ENCODE measurements around the gene MTHFD1L.

Gene MTHFD1L

DNA sequence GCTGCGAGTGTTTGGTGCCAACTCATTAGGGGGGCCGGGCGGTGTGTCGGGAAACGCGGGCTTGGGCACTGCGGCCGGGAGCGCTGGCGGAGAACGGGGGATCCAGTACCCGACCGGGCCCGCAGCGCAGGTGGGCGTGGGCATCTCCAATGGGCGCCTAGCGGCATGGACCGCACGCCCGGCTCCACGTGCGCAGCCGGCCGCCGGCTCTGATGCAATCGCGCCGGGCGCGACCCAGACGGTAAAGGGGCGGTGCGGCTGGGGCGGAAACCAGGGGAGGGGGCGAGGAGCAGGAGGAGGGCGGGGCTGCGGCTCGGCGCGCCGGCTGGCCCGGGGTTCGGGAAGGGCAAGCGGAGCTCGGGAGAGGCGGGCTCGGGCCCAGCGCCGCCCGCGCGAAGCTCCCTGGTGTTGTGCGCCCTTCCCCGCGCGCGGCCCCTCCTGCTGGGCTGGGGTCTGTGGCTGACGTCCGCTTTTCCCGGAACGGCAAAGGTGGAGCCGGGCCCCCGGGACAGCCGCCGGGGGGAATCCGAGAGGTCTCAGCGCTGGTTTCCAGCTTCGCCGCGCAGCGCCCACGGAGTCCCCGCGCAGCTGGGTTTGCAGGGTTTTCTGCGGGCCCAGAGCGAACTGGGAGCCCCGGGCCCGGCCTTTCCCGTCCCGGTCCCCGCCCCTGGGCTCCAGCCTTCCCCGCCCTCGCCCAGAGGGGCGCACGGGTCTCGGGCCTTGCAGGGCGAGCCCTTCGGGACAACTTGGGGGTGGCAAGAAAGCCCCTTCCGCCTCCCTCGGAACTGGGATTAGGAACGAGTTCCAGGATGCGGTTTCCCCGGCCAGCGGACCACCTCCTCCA, 867 bp downstream of the MTHFD1L start:
- under 1% methylated on average over 95 of the region's 95 CpGs for WGBS
- Histone ChIP-seq H3K4me1 (ENCODE audit: insufficient read depth, low read length) (no peaks in the 10 kb centered on the region), H3K9me3 (ENCODE audit: insufficient read depth, low read depth, low read length) (no peaks in the 10 kb centered on the region), H3K36me3 (ENCODE audit: insufficient read depth, low read length) (no peaks in the 10 kb centered on the region; the same call in 1 of the 2 replicates), H3K27ac (ENCODE audit: low read depth, low read length) (peak overlapping the region; percentile 96), H3K9ac (ENCODE audit: low read depth, low read length) (peak overlapping the region; percentile 98), H3K27me3 (ENCODE audit: insufficient read depth, low read length) (no peaks in the 10 kb centered on the region), H3K4me3 (ENCODE audit: low read length) (peak overlapping the region; percentile 79)

DNA sequence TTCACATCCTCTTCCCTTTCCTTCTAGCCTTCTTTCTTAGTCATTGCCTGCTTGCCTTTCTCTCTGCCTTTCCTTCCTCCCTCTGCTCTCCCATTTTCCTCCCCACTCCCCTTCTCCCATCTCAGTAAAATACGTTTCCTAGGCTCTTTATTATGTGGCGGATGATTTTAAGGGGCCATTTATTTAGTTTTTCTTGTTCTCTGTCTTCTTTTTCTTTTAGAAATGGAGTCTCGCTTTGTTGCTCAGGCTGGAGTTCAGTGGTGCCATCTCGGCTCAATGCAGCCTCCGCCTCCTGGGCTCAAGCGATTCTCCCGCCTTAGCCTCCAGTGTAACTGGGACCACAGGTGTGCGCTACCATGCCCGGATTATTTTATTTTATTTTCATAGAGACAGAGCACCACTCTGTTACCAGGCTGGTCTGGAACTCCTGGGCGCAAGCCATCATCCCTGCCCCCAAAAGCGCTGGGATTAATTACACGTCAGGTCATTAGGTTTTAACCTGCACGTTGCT, 1.5 kb downstream of the MTHFD1L start:
- 54% methylated on average over 13 of the region's 13 CpGs for WGBS
- Histone ChIP-seq H3K27ac (ENCODE audit: low read depth, low read length) (peak overlapping the region; percentile 96), H3K9ac (ENCODE audit: low read depth, low read length) (peak overlapping the region; percentile 98), H3K36me3 (ENCODE audit: insufficient read depth, low read length) (no peaks in the 10 kb centered on the region; the same call in 1 of the 2 replicates), H3K4me3 (ENCODE audit: low read length) (peak overlapping the region; percentile 79), H3K4me1 (ENCODE audit: insufficient read depth, low read length) (no peaks in the 10 kb centered on the region), H3K9me3 (ENCODE audit: insufficient read depth, low read depth, low read length) (no peaks in the 10 kb centered on the region), H3K27me3 (ENCODE audit: insufficient read depth, low read length) (no peaks in the 10 kb centered on the region)

DNA sequence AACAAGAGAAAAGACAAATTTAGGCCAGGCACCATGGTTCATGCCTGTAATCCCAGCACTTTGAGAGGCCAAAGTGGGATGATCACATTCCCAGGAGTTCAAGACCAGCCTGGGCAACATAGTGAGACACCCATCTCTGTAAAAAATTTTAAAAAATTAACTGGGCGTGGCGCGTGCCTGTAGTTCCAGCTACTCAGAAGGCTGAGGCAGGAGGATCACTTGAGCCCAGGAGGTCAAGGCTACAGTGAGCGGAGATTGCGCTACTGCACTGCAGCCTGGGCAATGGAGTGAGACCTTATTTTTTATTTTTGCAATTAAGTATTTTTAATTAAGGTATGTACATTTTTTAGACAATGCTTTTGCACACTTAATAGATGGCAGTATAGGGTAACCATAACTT, 3.3 kb downstream of the MTHFD1L start:
- no peaks in the 10 kb centered on the region for H3K4me1 ChIP-seq (ENCODE audit: insufficient read depth, low read length)
- no peaks in the 10 kb centered on the region for H3K9me3 ChIP-seq (ENCODE audit: insufficient read depth, low read depth, low read length)
- H3K36me3 ChIP-seq (ENCODE audit: insufficient read depth, low read length) = peaks cover 4% of the 10 kb centered on the region; the same call in 1 of the 2 replicates
- 98% methylated on average over 5 of the region's 5 CpGs for WGBS
- H3K4me3 ChIP-seq (ENCODE audit: low read length) = no peak overlapping the region
- no peak overlapping the region for H3K27ac ChIP-seq (ENCODE audit: low read depth, low read length)
- H3K27me3 ChIP-seq (ENCODE audit: insufficient read depth, low read length) = no peaks in the 10 kb centered on the region
- no peak overlapping the region for H3K9ac ChIP-seq (ENCODE audit: low read depth, low read length)

DNA sequence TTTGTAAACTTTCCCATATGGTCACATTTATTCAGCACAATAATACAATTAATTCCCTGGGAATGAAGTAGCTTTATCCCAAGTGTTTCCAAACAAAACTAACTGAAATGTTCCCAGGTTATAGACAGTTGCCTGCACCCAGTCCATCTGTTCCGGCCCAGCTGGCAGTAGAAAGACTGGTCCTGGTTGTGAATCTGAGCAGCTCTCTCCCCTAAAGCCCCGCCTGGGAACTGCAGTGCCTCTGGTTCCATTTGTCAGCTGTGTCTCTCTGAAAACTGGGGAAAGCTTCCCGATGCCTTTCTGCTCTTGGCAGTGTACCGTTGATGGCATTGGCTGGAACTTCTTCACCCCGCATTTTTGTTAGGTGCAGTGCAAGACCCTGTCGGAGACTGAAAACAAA, 8.7 kb downstream of the MTHFD1L start:
- Histone ChIP-seq H3K4me3 (ENCODE audit: low read length) (no peak overlapping the region), H3K36me3 (ENCODE audit: insufficient read depth, low read length) (peaks cover 20% of the 10 kb centered on the region), H3K27me3 (ENCODE audit: insufficient read depth, low read length) (no peaks in the 10 kb centered on the region), H3K27ac (ENCODE audit: low read depth, low read length) (no peak overlapping the region), H3K4me1 (ENCODE audit: insufficient read depth, low read length) (peaks cover 24% of the 10 kb centered on the region), H3K9ac (ENCODE audit: low read depth, low read length) (no peak overlapping the region), H3K9me3 (ENCODE audit: insufficient read depth, low read depth, low read length) (no peaks in the 10 kb centered on the region)
- 93% methylated on average over 6 of the region's 6 CpGs for WGBS

DNA sequence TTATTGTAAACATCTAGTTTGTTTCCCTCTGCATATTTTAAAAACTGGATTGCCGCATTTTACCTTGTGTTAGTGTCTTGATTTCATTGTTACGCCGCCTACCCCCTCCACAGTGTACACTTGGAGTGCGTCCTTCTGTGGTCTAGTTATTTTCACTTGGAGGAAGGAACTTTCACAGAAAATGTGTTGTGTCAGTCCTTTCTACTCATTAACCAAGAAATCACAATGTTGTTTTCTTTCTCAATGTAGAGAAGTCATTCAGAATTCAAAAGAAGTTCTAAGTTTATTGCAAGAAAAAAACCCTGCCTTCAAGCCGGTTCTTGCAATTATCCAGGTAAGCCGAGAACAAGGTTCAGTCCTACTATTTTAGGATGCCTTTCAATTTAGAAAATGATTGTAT, 10.3 kb downstream of the MTHFD1L start:
- WGBS = 96% methylated on average over 6 of the region's 6 CpGs
- H3K36me3 ChIP-seq (ENCODE audit: insufficient read depth, low read length) = peaks cover 33% of the 10 kb centered on the region
- no peaks in the 10 kb centered on the region for H3K9me3 ChIP-seq (ENCODE audit: insufficient read depth, low read depth, low read length)

DNA sequence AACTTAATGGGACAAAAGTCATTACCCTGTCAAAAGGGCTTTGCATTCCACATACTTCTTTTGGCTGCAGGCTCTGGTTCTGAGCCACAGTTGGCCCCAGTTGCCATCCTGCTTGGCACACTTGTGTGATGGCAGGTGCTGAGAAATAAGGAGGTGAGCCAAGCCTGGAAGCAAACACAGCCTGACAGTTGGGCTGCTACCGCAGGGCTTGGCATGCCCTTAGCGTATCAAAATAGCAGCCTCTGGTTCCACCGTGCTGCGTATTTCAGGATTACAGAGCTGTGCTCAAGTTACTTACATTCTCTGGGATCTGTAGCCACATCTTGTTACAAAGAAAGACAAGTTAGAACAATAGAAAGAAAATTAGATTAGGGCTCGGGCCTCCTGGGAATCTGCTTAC, 11.1 kb downstream of the MTHFD1L start:
- Histone ChIP-seq H3K9ac (ENCODE audit: low read depth, low read length) (no peak overlapping the region), H3K9me3 (ENCODE audit: insufficient read depth, low read depth, low read length) (no peaks in the 10 kb centered on the region), H3K27ac (ENCODE audit: low read depth, low read length) (no peak overlapping the region), H3K4me3 (ENCODE audit: low read length) (no peak overlapping the region), H3K36me3 (ENCODE audit: insufficient read depth, low read length) (peaks cover 33% of the 10 kb centered on the region), H3K4me1 (ENCODE audit: insufficient read depth, low read length) (peaks cover 24% of the 10 kb centered on the region), H3K27me3 (ENCODE audit: insufficient read depth, low read length) (no peaks in the 10 kb centered on the region)
- 89% methylated on average over 5 of the region's 5 CpGs for WGBS

More for the DNA sequence above, 10.3 kb downstream of the MTHFD1L start:
- Histone ChIP-seq H3K27me3 (ENCODE audit: insufficient read depth, low read length) (no peaks in the 10 kb centered on the region), H3K9ac (ENCODE audit: low read depth, low read length) (no peak overlapping the region), H3K27ac (ENCODE audit: low read depth, low read length) (no peak overlapping the region; the same call in 1 of the 2 replicates), H3K4me1 (ENCODE audit: insufficient read depth, low read length) (peaks cover 24% of the 10 kb centered on the region), H3K4me3 (ENCODE audit: low read length) (no peak overlapping the region)

DNA sequence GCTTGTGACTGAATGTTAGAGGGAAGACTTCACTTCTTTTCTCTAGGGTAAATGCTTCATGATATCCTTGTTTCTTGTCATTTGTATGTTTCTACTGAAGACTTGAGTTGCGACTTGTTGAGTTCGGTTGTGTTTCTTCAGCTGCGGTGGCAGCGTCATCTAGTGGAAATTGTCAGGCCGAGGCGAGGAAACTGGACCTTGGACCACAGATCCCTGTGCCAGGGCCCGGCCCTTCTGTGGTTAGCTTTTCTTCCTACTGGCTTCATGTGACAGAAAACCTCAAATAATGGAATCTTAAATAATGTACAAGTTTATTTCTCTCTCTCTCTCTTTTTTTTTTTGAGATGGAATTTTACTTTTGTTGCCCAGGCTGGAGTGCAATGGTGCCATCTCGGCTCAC, 12.4 kb downstream of the MTHFD1L start:
- H3K4me3 ChIP-seq (ENCODE audit: low read length) = no peak overlapping the region
- no peaks in the 10 kb centered on the region for H3K9me3 ChIP-seq (ENCODE audit: insufficient read depth, low read depth, low read length)
- no peak overlapping the region for H3K9ac ChIP-seq (ENCODE audit: low read depth, low read length)
- H3K36me3 ChIP-seq (ENCODE audit: insufficient read depth, low read length) = peaks cover 36% of the 10 kb centered on the region
- H3K4me1 ChIP-seq (ENCODE audit: insufficient read depth, low read length) = peaks cover 24% of the 10 kb centered on the region
- WGBS = 95% methylated on average over 8 of the region's 8 CpGs
- H3K27ac ChIP-seq (ENCODE audit: low read depth, low read length) = peak overlapping the region; percentile 85; the same call in 1 of the 2 replicates
- no peaks in the 10 kb centered on the region for H3K27me3 ChIP-seq (ENCODE audit: insufficient read depth, low read length)

DNA sequence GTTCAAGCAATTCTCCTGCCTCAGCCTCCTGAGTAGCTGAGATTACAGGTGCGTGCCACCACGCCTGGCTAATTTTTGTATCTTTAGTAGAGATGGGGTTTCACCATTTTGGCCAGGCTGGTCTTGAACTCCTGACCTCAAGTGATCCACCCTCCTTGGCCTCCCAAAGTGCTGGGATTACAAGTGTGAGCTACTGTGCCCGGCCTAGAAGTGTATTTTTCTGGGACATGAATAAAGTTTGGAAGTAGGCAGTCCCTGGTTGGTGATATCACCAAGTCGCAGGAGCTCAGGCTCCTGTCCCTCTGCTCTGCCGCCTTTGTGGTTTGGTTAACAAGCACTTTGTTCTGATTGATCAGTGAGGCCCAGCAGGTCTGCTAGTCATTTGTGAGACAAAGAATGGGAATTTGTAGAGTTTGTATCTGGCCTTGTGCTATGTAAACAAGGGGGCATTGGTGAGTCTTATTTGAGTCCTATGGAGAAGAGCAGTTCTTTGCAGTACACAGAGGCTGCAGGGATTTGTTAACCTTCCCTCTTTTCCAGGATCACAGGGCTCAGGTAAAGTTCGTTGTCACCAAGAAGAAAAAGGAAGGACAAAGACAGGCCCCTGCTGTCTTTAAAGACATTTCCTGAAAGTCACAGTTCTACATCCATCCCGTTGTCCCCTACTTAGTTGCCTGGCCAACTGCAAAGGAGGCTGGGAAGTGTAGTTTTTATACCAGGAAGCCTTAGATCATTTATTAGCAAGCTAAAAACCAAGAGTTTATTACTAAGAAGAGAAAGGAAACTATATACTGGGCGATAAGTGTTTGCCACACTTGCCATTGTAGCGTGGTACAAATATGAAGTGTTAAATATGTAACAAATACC, 13.1 kb downstream of the MTHFD1L start:
- H3K27ac ChIP-seq (ENCODE audit: low read depth, low read length) = peak overlapping the region; percentile 85; the same call in 1 of the 2 replicates
- 32% methylated on average over 7 of the region's 9 CpGs for WGBS
- peaks cover 42% of the 10 kb centered on the region for H3K36me3 ChIP-seq (ENCODE audit: insufficient read depth, low read length)
- H3K9ac ChIP-seq (ENCODE audit: low read depth, low read length) = peak overlapping the region; percentile 37; the same call in 1 of the 2 replicates
- H3K4me3 ChIP-seq (ENCODE audit: low read length) = peak overlapping the region; percentile 31; the same call in 1 of the 2 replicates
- peaks cover 24% of the 10 kb centered on the region for H3K4me1 ChIP-seq (ENCODE audit: insufficient read depth, low read length)
- no peaks in the 10 kb centered on the region for H3K27me3 ChIP-seq (ENCODE audit: insufficient read depth, low read length)
- no peaks in the 10 kb centered on the region for H3K9me3 ChIP-seq (ENCODE audit: insufficient read depth, low read depth, low read length)

DNA sequence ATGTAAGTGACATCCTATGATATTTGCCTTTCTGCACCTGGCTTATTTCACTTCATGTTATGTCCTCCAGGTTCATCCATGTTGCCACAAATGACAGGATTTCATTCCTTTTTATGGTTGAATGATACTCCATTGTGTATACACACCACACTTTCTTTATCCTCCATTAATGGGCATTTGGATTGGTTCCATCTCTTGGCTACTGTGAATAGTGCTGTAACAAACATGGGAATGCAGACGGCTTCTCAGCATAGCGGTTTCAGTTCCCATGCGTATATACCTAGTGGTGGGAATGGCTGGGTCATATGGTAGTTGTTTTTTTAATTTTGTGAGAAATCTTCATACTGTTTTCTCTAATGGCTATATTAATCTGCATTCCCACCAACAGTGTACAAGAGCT, 14.8 kb downstream of the MTHFD1L start:
- H3K36me3 ChIP-seq (ENCODE audit: insufficient read depth, low read length) = peaks cover 55% of the 10 kb centered on the region
- H3K4me3 ChIP-seq (ENCODE audit: low read length) = no peak overlapping the region
- 93% methylated on average over 3 of the region's 3 CpGs for WGBS
- no peak overlapping the region for H3K9ac ChIP-seq (ENCODE audit: low read depth, low read length)
- no peak overlapping the region for H3K27ac ChIP-seq (ENCODE audit: low read depth, low read length)
- no peaks in the 10 kb centered on the region for H3K9me3 ChIP-seq (ENCODE audit: insufficient read depth, low read depth, low read length)
- peaks cover 24% of the 10 kb centered on the region for H3K4me1 ChIP-seq (ENCODE audit: insufficient read depth, low read length)
- no peaks in the 10 kb centered on the region for H3K27me3 ChIP-seq (ENCODE audit: insufficient read depth, low read length)

DNA sequence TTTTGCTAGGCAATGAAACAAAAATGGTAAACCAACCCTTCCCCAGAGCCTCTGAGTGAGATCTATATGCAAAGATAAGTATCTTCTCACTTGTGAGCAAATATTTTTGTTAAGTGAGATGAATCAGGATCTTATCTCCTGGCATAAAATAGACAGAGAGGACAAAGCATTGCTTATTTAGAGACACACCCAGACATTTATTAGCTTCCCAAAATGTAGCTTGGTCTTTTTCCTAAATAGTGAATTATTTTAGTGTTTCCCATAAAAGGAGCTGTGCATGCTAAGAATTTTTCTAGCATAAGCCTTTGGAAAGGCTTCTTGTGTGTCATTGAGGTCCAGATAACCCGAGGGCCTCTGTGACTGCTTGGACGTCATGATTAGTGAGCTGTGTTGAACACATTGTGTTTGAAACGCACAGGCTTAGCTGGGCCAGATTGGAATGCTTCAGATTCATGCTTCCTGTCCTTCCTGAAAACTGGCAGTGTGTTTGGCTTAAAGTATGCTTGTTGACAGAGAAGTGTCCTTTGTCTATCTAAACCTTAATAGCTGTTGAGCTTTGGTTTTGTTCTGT, 16.5 kb downstream of the MTHFD1L start:
- H3K27me3 ChIP-seq (ENCODE audit: insufficient read depth, low read length) = no peaks in the 10 kb centered on the region
- H3K36me3 ChIP-seq (ENCODE audit: insufficient read depth, low read length) = peaks cover 65% of the 10 kb centered on the region
- no peak overlapping the region for H3K9ac ChIP-seq (ENCODE audit: low read depth, low read length)
- no peak overlapping the region for H3K4me3 ChIP-seq (ENCODE audit: low read length)
- peaks cover 18% of the 10 kb centered on the region for H3K4me1 ChIP-seq (ENCODE audit: insufficient read depth, low read length)
- WGBS = 85% methylated on average over 3 of the region's 3 CpGs
- H3K9me3 ChIP-seq (ENCODE audit: insufficient read depth, low read depth, low read length) = no peaks in the 10 kb centered on the region
- H3K27ac ChIP-seq (ENCODE audit: low read depth, low read length) = no peak overlapping the region

All from HUES64 (cell line).